Prostate gland (tissue), 2 donors: ENCODE results near the gene CUL2. TPM values are rescaled to one million over a fixed set of nuclear protein-coding genes. Genes with fewer than 3 reads are reported as not detected.
A peak's percentile ranks its signal among the peaks of the same experiment; 100 is the strongest.

ENCODE experiments used
- DNase-seq: peaks from one replicate; pipeline ENCODE4 v3.0.0-alpha.2; 2019; ENCODE audit warnings: low spot score
- H3K27ac ChIP-seq, 2 donors: fragments of 200-600 bp; sonication (generic); 2 replicates each; pipeline ENCODE4 v1.5.1; 2017 to 2019
- H3K27me3 ChIP-seq: fragments of 200-600 bp; sonication (generic); replicated peaks from 2 replicates; pipeline ENCODE4 v1.5.1; 2019; ENCODE audit not compliant: insufficient read depth
- H3K36me3 ChIP-seq, 2 donors: fragments of 200-600 bp; sonication (generic); 1 replicate in 1 of 2; 2 replicates in 1 of 2; pipeline versions ENCODE4 v1.5.1 to v1.8.1; 2017 to 2019
- H3K4me1 ChIP-seq: fragments of 200-600 bp; sonication (generic); replicated peaks from 2 replicates; pipeline ENCODE4 v1.5.1; 2019
- H3K4me3 ChIP-seq, 2 donors: fragments of 200-600 bp; sonication (generic); 2 replicates each; pipeline ENCODE4 v1.5.1; 2017 to 2019
- H3K9me3 ChIP-seq: fragments of 200-600 bp; sonication (generic); 2 replicates; pipeline ENCODE4 v1.5.1; 2017
- POLR2A ChIP-seq: fragments of 450-650 bp; IDR thresholded peaks from one replicate; pipeline ENCODE4 v1.6.1; 2016; ENCODE audit warnings: antibody characterized with exemption, mild to moderate bottlenecking
- POLR2AphosphoS5 ChIP-seq: sonication (generic); formaldehyde crosslinking; IDR thresholded peaks from one replicate; pipeline ENCODE4 v1.6.1; 2017; ENCODE audit warnings: antibody characterized with exemption
- WGBS: methylation state at CpG from one replicate; pipeline ENCODE4 v1.1.5; 2018; 5-methylcytosine and 5-hydroxymethylcytosine counted together
- intact Hi-C: fragments of 100-400 bp; cut with DNase I; formaldehyde crosslinking; loops from one replicate; pipeline ENCODE4 v1.14.2; 2022
- total RNA-seq, 2 donors: library from RNA; depleted of rRNA; stranded (reverse); fragments of >200 nt; gene quantifications; one replicate each; pipeline ENCODE4 v1.1.0, GENCODE V29; 2016
- TF ChIP-seq, protein P1 (sequence below), 4 experiments: fragments of 200-600 bp in 2 of 4; fragments of 450-650 bp in 2 of 4; sonication (generic) in 2 of 4; IDR thresholded peaks; 1 replicate in 3 of 4; 2 replicates in 1 of 4; pipeline ENCODE4 v1.5.1; 2016 to 2019; ENCODE audit warnings: antibody characterized with exemption in 4 of 4, mild to moderate bottlenecking in 2 of 4, moderate library complexity in 2 of 4

CUL2 gene
- total RNA-seq, 2 donors from 2014 or later: 15.5 to 15.9 TPM

DNA sequence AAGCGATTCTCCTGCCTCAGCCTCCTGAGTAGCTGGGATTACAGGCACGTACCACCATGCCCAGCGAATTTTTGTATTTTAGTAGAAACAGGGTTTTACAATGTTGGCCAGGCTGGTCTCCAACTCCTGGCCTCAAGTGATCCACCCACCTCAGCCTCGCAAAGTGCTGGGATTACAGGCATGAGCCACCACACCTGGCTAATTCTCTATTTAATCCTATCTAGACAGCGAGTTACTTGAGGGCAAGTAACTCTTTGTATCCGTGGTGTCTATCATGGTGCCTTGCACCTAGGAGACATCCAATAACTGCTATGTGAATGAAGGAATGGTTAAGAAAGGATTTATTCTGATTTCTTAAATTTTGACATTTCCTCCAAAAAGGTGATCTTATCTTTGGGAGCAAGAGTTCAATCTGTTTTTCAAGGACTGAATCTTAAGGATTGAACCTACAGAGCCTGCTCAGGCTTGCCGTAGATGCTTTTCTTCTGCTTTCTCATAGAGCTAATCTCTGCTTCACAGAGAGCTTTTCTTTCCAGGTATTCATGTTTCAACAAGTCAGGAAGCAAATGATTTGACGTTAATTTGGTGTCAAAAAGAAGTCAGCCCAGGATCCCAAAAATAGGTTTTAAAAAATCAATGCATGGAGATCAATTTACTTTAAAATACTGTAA is 101.6 kb downstream of the CUL2 start:
- 58% methylated on average over 8 of the region's 8 CpGs for WGBS
- peak overlapping the region in 1 of 2 donors; percentile 38 for H3K27ac ChIP-seq
- no peaks in the 10 kb centered on the region for H3K4me1 ChIP-seq
- H3K36me3 ChIP-seq: no peaks in the 10 kb centered on the region
- DNase-seq: peak; percentile 41
- H3K27me3 ChIP-seq: no peaks in the 10 kb centered on the region
- TF ChIP-seq, protein P1, sequence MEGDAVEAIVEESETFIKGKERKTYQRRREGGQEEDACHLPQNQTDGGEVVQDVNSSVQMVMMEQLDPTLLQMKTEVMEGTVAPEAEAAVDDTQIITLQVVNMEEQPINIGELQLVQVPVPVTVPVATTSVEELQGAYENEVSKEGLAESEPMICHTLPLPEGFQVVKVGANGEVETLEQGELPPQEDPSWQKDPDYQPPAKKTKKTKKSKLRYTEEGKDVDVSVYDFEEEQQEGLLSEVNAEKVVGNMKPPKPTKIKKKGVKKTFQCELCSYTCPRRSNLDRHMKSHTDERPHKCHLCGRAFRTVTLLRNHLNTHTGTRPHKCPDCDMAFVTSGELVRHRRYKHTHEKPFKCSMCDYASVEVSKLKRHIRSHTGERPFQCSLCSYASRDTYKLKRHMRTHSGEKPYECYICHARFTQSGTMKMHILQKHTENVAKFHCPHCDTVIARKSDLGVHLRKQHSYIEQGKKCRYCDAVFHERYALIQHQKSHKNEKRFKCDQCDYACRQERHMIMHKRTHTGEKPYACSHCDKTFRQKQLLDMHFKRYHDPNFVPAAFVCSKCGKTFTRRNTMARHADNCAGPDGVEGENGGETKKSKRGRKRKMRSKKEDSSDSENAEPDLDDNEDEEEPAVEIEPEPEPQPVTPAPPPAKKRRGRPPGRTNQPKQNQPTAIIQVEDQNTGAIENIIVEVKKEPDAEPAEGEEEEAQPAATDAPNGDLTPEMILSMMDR (IDR thresholded peaks at IDR 0.05): no peak
- TF ChIP-seq POLR2AphosphoS5: peak; percentile 62
- no peak overlapping the region for H3K4me3 ChIP-seq
- no peaks in the 10 kb centered on the region for H3K9me3 ChIP-seq
- intact Hi-C loops: no loop called here

DNA sequence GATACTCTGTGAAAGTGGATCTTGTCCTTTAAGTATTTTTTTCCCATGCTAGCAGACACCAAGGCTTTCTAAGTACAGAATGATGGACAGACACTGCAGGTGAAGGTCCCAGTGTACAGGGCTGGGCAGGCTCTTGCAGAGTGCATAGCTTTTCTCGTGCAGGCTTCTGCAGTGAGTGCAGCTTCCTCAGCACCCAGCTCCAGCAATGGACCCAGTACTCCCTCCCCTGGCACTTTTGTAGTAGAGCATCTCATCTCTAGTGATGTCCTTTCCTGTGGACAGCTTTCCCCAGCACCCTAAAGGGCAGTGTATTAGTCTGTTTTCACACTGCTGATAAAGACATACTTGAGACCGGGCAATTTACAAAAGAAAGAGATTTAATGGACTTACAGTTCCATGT is 104.3 kb downstream of the CUL2 start:
- no peaks in the 10 kb centered on the region for H3K4me1 ChIP-seq
- H3K27me3 ChIP-seq: no peaks in the 10 kb centered on the region
- TF ChIP-seq, protein P1 (IDR thresholded peaks at IDR 0.05): peak in 1 of 4 experiments; percentile 26
- TF ChIP-seq POLR2A (no peak), POLR2AphosphoS5 (no peak)
- intact Hi-C loops: no loop called here
- no peaks in the 10 kb centered on the region for H3K9me3 ChIP-seq
- H3K4me3 ChIP-seq: no peak overlapping the region
- 79% methylated on average over 2 of the region's 2 CpGs for WGBS
- no peak overlapping the region for H3K27ac ChIP-seq
- no peaks in the 10 kb centered on the region for H3K36me3 ChIP-seq
- DNase-seq: no peak

DNA sequence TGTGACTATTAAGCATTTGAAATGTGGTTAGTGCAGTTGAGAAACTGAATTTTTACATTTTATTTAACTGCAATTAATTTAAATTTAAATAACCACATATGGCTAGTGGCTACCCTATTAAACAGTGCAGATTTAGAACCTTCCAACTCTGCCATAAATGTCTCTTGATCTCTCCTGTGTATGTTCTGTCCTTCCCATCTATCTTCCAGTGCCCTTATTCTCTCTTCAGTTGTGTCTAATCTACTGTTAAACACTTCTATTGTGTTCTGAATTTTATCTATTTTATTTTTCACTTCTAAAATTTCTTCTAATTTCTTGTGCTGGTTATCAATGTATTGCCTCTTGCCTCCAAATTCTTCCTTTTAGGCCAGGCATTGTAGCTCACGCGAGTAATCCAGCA is 105.0 kb downstream of the CUL2 start:
- intact Hi-C loops: no loop called here
- no peaks in the 10 kb centered on the region for H3K9me3 ChIP-seq
- 100% methylated on average over 2 of the region's 2 CpGs for WGBS

DNA sequence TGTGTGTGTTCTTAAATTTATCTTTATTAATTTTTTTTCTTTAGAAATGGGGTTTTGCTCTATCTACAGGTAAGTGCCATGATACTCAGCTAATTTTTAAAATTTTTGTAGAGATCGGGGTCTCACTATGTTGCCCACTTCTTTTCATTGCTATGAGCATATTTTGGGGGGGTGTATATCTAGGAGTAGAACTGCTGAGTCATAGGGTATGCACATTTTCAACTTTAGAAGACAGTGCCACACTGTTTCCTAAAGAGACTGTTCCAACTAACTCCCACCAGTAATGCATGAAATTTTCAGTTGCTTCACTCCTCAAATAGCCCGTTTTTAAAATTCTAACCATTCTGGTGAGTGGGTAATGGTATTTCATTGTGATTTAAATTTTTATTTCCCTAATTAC is 108.3 kb downstream of the CUL2 start:
- Histone ChIP-seq H3K9me3 (no peaks in the 10 kb centered on the region), H3K27me3 (no peaks in the 10 kb centered on the region), H3K36me3 (no peaks in the 10 kb centered on the region), H3K4me1 (no peaks in the 10 kb centered on the region), H3K27ac (no peak overlapping the region), H3K4me3 (no peak overlapping the region)
- WGBS: 95% methylated on average over 2 of the region's 2 CpGs
- TF ChIP-seq POLR2A: no peak
- TF ChIP-seq POLR2AphosphoS5: no peak
- TF ChIP-seq, protein P1 (IDR thresholded peaks at IDR 0.05): no peak
- intact Hi-C loops: no loop called here
- DNase-seq: no peak

More for the DNA sequence above, 105.0 kb downstream of the CUL2 start:
- H3K4me1 ChIP-seq: no peaks in the 10 kb centered on the region
- no peak overlapping the region for H3K4me3 ChIP-seq
- H3K36me3 ChIP-seq: no peaks in the 10 kb centered on the region
- H3K27ac ChIP-seq: no peak overlapping the region
- no peak for TF ChIP-seq POLR2AphosphoS5
- TF ChIP-seq, protein P1 (IDR thresholded peaks at IDR 0.05): no peak
- TF ChIP-seq POLR2A: no peak
- DNase-seq: no peak
- no peaks in the 10 kb centered on the region for H3K27me3 ChIP-seq

DNA sequence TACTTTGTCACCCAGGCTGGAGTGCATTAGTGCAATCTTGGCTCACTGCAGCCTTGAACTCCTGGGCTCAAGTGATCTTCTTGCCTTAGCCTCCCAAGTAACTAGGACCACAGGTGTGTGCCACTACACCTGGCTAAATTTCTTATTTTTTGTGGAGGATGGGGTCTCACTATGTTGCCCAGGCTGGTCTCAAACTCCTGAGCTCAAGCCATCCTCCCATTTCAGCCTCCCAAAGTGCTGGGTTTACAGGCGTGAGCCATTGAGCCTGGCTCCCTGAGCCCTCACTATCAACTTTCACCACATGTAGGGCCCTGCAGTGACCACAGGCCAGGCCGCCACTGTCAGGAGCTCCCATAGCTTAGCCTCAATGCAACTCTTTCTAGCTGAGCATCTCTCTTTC is 110.2 kb downstream of the CUL2 start:
- Histone ChIP-seq H3K4me1 (no peaks in the 10 kb centered on the region), H3K9me3 (no peaks in the 10 kb centered on the region), H3K4me3 (no peak overlapping the region), H3K27me3 (no peaks in the 10 kb centered on the region), H3K36me3 (no peaks in the 10 kb centered on the region), H3K27ac (no peak overlapping the region)
- TF ChIP-seq POLR2AphosphoS5 (no peak), POLR2A (no peak)
- TF ChIP-seq, protein P1 (IDR thresholded peaks at IDR 0.05): no peak
- intact Hi-C loops: loop anchor here (10.0 kb wide), 1 partner anchor 255 kb away; no protein-coding TSS in a partner anchor
- 64% methylated on average over 2 of the region's 2 CpGs for WGBS
- no peak for DNase-seq
